Hypothalamus (tissue), 51 donors: ENCODE measurements around the gene DISC1.
"Not testable (repeated sequence)": the region's sequence is repeated elsewhere in the genome, so short reads cannot be mapped to it uniquely, and the experiment has no call there.

ENCODE experiments used
- DNase-seq, 51 donors: peaks; one replicate each; lab custom pipeline; 2025; lab: John Stamatoyannopoulos, UW

DISC1 gene

GRCh38 chr1:231605149-231606100 lies 21.2 kb upstream of the DISC1 start:
- DNase-seq = no peak

- DNase-seq = no peak
Measured at GRCh38 chr1:231606712-231607111, 19.9 kb upstream of the DISC1 start.

- DNase-seq = no peak
Measured at GRCh38 chr1:231610388-231610787, 16.2 kb upstream of the DISC1 start.

GRCh38 chr1:231611111-231611510 lies 15.5 kb upstream of the DISC1 start:
- no peak for DNase-seq

GRCh38 chr1:231611851-231612250 lies 14.7 kb upstream of the DISC1 start:
- no peak for DNase-seq

- peak in 1 of 51 donors; percentile 2 for DNase-seq
Measured at GRCh38 chr1:231612393-231613089, 14.0 kb upstream of the DISC1 start.

- peak in 1 of 51 donors; percentile 4 for DNase-seq
Measured at GRCh38 chr1:231613419-231614349, 12.9 kb upstream of the DISC1 start.

GRCh38 chr1:231616667-231617066 lies 9.9 kb upstream of the DISC1 start:
- DNase-seq = no peak

- no peak for DNase-seq
Measured at GRCh38 chr1:231618609-231619256, 7.9 kb upstream of the DISC1 start.

GRCh38 chr1:231619257-231619634 lies 7.3 kb upstream of the DISC1 start:
- DNase-seq = no peak

- DNase-seq = not testable (repeated sequence)
Measured at GRCh38 chr1:231625042-231625441, 1.5 kb upstream of the DISC1 start.

GRCh38 chr1:231625975-231626534 lies 535 bp upstream of the DISC1 start:
- DNase-seq = no peak

GRCh38 chr1:231626951-231627614 lies 493 bp downstream of the DISC1 start:
- DNase-seq = peak in 28 of 51 donors; percentile 7 to 70 (median 36)

GRCh38 chr1:231628207-231628876 lies 1.8 kb downstream of the DISC1 start:
- peak in 5 of 51 donors; percentile 4 to 64 (median 15) for DNase-seq

GRCh38 chr1:231629132-231629531 lies 2.5 kb downstream of the DISC1 start:
- DNase-seq = peak in 3 of 51 donors; percentile 5 to 23 (median 13)

- DNase-seq = no peak
Measured at GRCh38 chr1:231630558-231631205, 4.1 kb downstream of the DISC1 start.

GRCh38 chr1:231631717-231632116 lies 5.1 kb downstream of the DISC1 start:
- no peak for DNase-seq

GRCh38 chr1:231632119-231632518 lies 5.5 kb downstream of the DISC1 start:
- DNase-seq = no peak
